Natural killer cell (primary cell): Measurements from ENCODE around the gene DUSP8. TPM values are rescaled to one million over a fixed set of nuclear protein-coding genes. Genes with fewer than 3 reads are reported as not detected.

Experiments
- ATAC-seq, 3 donors: fragments of 150-1000 bp in 2 of 3; fragments of 200-7000 bp in 1 of 3; cut with Tn5 transposase; 1 replicate in 1 of 3; 2 replicates in 2 of 3; pipeline ENCODE4 v1.10.0; 2021; ENCODE audit warnings: mild to moderate bottlenecking in 2 of 3, moderate library complexity in 2 of 3
- DNase-seq, 2 donors: peaks; one replicate each; pipeline versions ENCODE4 v3.0.0 to v3.0.0-alpha.2; 2013 to 2021; ENCODE audit warnings: mixed read lengths in 1 of 2
- H3K27ac ChIP-seq: one replicate; pipeline ENCODE4 v1.5.1; 2013; ENCODE audit warnings: mild to moderate bottlenecking, low read length
- H3K27me3 ChIP-seq: one replicate; pipeline ENCODE4 v1.6.1; 2013; ENCODE audit warnings: low read length; ENCODE audit not compliant: control insufficient read depth, insufficient read depth
- H3K36me3 ChIP-seq: one replicate; pipeline ENCODE4 v1.6.1; 2013; ENCODE audit warnings: low read length; ENCODE audit not compliant: control insufficient read depth, insufficient read depth
- H3K4me1 ChIP-seq: one replicate; pipeline ENCODE4 v1.6.1; 2013; ENCODE audit warnings: low read length; ENCODE audit not compliant: control insufficient read depth, insufficient read depth
- H3K4me3 ChIP-seq: one replicate; pipeline ENCODE4 v1.5.1; 2013; ENCODE audit warnings: low read length
- H3K9me3 ChIP-seq: one replicate; pipeline ENCODE4 v1.6.1; 2013; ENCODE audit warnings: low read length; ENCODE audit not compliant: control insufficient read depth, insufficient read depth
- H3K27ac Mint-ChIP-seq, 2 donors: one replicate each; pipeline ENCODE4 v1.8.0; 2022; ENCODE audit warnings: mild to moderate bottlenecking in 2 of 2, mixed read lengths in 2 of 2, moderate library complexity in 1 of 2
- H3K27me3 Mint-ChIP-seq, 2 donors: one replicate each; pipeline ENCODE4 v1.8.0; 2022; ENCODE audit warnings: low read depth in 2 of 2, mixed read lengths in 2 of 2
- H3K36me3 Mint-ChIP-seq: one replicate; pipeline ENCODE4 v1.8.0; 2022; ENCODE audit warnings: mixed read lengths
- H3K4me1 Mint-ChIP-seq, 2 donors: one replicate each; pipeline ENCODE4 v1.8.0; 2022; ENCODE audit warnings: mixed read lengths in 2 of 2
- H3K4me3 Mint-ChIP-seq: one replicate; pipeline ENCODE4 v1.8.0; 2022; ENCODE audit warnings: mild to moderate bottlenecking, moderate library complexity, mixed read lengths
- H3K9me3 Mint-ChIP-seq, 2 donors: one replicate each; pipeline ENCODE4 v1.8.0; 2022; ENCODE audit warnings: mixed read lengths in 2 of 2
- CTCF ChIP-seq: fragments of 200-600 bp; IDR thresholded peaks from one replicate; pipeline ENCODE4 v1.8.0; 2022; ENCODE audit warnings: antibody characterized with exemption
- WGBS: methylation state at CpG from one replicate; pipeline ENCODE4 v1.1.7; 2013; ENCODE audit warnings: missing lambda C conversion rate; ENCODE audit not compliant: insufficient coverage; 5-methylcytosine and 5-hydroxymethylcytosine counted together
- intact Hi-C: fragments of 100-400 bp; cut with micrococcal nuclease; formaldehyde crosslinking; loops from one replicate; pipeline ENCODE4 v1.14.2; 2022
- total RNA-seq, 4 donors: library from RNA; stranded (reverse); fragments of 120-200 nt in 1 of 4; gene quantifications; one replicate each; pipeline versions ENCODE4 v1.2.3 to v1.2.4, GENCODE V29; 2013 to 2022

The DUSP8 gene
- total RNA-seq, 3 donors from 2014 or later (not counting 1 experiment from before 2014, with no cell fraction given): 24.1 to 47.3 (median 38.4) TPM

GRCh38 chr11:1560649-1561251 is 11.3 kb downstream of the DUSP8 start:
- H3K36me3 Mint-ChIP-seq: no peaks in the 10 kb centered on the region
- H3K27me3 Mint-ChIP-seq: peaks cover 0 to 8% of the 10 kb centered on the region in 2 donors
- no peak overlapping the region for H3K27ac ChIP-seq
- peaks cover 0 to 5% of the 10 kb centered on the region in 2 donors for H3K4me1 Mint-ChIP-seq
- H3K9me3 ChIP-seq: no peaks in the 10 kb centered on the region
- intact Hi-C loops: no loop called here
- no peak for TF ChIP-seq CTCF
- H3K36me3 ChIP-seq: no peaks in the 10 kb centered on the region
- H3K27ac Mint-ChIP-seq: no peak overlapping the region
- no peak overlapping the region for H3K4me3 Mint-ChIP-seq
- no peaks in the 10 kb centered on the region for H3K9me3 Mint-ChIP-seq
- ATAC-seq (no peak), DNase-seq (peak in 1 of 2 donors; percentile 3)
- WGBS: 90% methylated on average over 7 of the region's 8 CpGs
- no peaks in the 10 kb centered on the region for H3K27me3 ChIP-seq
- no peaks in the 10 kb centered on the region for H3K4me1 ChIP-seq
- H3K4me3 ChIP-seq: no peak overlapping the region

GRCh38 chr11:1560002-1560648 is 11.9 kb downstream of the DUSP8 start:
- no peaks in the 10 kb centered on the region for H3K9me3 ChIP-seq
- WGBS: 81% methylated on average over 13 of the region's 15 CpGs
- H3K27me3 Mint-ChIP-seq: peaks cover 0 to 7% of the 10 kb centered on the region in 2 donors
- intact Hi-C loops: no loop called here
- no peak for ATAC-seq
- no peaks in the 10 kb centered on the region for H3K4me1 ChIP-seq
- no peaks in the 10 kb centered on the region for H3K36me3 Mint-ChIP-seq
- H3K36me3 ChIP-seq: no peaks in the 10 kb centered on the region
- peak overlapping the region; percentile 44 to 51 for H3K27ac Mint-ChIP-seq
- H3K4me3 Mint-ChIP-seq: peak overlapping the region; percentile 35
- H3K4me1 Mint-ChIP-seq: peaks cover 0 to 5% of the 10 kb centered on the region in 2 donors
- H3K27me3 ChIP-seq: peaks cover 2% of the 10 kb centered on the region
- no peak overlapping the region for H3K4me3 ChIP-seq
- no peak for TF ChIP-seq CTCF
- DNase-seq: peak in 1 of 2 donors; percentile 18
- no peaks in the 10 kb centered on the region for H3K9me3 Mint-ChIP-seq
- no peak overlapping the region for H3K27ac ChIP-seq

- WGBS: 67% methylated on average over 29 of the region's 29 CpGs
- Mint-ChIP-seq H3K9me3 (no peaks in the 10 kb centered on the region), H3K36me3 (no peaks in the 10 kb centered on the region), H3K4me1 (peaks cover 0 to 5% of the 10 kb centered on the region in 2 donors), H3K27ac (peak overlapping the region; percentile 44 to 51), H3K4me3 (peak overlapping the region; percentile 35), H3K27me3 (peaks cover 0 to 11% of the 10 kb centered on the region in 2 donors)
- no peaks in the 10 kb centered on the region for H3K36me3 ChIP-seq
- no peaks in the 10 kb centered on the region for H3K4me1 ChIP-seq
- no peak for TF ChIP-seq CTCF
- intact Hi-C loops: no loop called here
- peak in 2 of 3 donors; percentile 1 to 4 for ATAC-seq
- no peak overlapping the region for H3K4me3 ChIP-seq
- H3K27ac ChIP-seq: no peak overlapping the region
- H3K9me3 ChIP-seq: no peaks in the 10 kb centered on the region
- H3K27me3 ChIP-seq: peaks cover 2% of the 10 kb centered on the region
- DNase-seq: peak; percentile 19 to 34
Observed at GRCh38 chr11:1559111-1559951, 12.7 kb downstream of the DUSP8 start.
